HG03108 (cell line): ENCODE measurements around the gene TBCK.
"Not testable (repeated sequence)": the region's sequence is repeated elsewhere in the genome, so short reads cannot be mapped to it uniquely, and the experiment has no call there.

Experiments used
- ATAC-seq: cut with Tn5 transposase; IDR thresholded peaks from one replicate; pipeline ENCODE4 v1.9.1; 2021; ENCODE audit warnings: moderate library complexity; ENCODE audit not compliant: unreplicated experiment

Gene TBCK

DNA sequence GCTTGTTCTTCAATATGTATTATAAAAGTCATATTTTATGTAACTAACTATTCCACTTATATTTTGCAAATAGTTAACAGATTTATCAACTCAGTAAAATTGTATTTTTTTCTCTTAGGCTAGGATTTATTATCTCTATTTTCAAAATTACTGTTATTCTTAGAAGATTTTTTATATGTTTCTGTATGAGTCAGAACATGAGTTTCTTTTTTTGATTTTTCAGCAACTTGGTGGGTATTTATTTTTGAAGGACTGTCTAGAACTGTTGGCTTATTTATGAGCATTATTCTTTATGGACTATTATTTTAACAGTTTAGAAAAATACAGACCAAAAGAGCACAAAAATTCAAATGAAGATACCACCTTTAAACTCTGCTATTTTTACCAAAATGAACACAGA lies 7.1 kb upstream of the TBCK start:
- ATAC-seq = no peak

- not testable (repeated sequence) for ATAC-seq
These were observed 5.8 kb upstream of the TBCK start for GRCh38 chr4:106321814-106322213.

DNA sequence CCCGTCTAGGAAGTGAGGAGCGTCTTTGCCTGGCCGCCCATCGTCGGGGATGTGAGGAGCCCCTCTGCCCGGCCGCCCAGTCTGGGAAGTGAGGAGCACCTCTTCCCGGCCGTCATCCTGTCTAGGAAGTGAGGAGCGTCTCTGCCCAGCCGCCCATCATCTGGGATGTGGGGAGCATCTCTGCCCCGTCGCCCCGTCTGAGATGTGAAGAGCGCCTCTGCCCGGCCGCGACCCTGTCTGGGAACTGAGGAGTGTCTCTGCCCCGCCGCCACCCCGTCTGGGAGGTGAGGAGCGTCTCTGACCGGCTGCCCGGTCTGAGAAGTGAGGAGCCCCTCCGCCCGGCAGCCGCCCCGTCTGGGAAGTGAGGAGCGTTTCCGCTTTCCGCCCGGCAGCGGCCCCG lies 5.2 kb upstream of the TBCK start:
- ATAC-seq = not testable (repeated sequence)

DNA sequence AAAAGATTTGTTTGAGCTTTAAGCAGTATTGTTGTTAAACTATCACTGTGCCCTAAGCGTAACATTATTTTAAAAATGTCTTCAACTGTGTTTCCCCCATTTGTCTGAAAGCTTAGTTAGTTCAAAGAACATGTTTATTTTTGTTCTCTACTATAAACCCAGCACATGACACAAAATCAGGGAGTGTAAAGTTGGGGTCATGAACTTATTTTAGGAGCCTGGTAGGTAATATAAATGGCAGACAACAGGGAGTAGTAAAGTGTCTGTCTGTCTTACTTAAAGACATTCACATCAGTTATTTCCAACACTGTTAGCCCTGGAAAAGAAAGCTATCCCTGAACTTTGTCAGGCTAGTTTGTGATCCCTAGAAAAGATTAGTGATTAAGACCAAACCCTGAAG lies 4.2 kb upstream of the TBCK start:
- no peak for ATAC-seq

DNA sequence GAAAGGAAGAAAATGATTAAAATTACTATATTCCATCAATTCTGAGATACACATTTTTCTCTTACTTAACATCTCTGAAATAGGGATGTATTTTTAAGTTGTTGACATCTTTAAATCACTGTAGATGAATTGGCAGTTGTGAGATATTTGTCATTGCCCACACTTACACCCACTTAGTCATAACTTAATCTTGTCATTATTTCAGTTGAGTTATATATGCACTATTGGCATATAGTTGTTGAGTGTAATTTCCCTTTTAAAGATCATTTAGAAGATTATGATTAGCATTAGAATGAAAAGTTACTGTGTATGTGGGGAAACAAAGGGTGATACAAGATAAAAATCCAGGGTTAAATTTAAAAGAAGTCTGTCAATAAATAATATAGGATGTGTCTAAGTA lies 2.5 kb upstream of the TBCK start:
- no peak for ATAC-seq

GRCh38 chr4:106317815-106318214 lies 1.8 kb upstream of the TBCK start:
- no peak for ATAC-seq

DNA sequence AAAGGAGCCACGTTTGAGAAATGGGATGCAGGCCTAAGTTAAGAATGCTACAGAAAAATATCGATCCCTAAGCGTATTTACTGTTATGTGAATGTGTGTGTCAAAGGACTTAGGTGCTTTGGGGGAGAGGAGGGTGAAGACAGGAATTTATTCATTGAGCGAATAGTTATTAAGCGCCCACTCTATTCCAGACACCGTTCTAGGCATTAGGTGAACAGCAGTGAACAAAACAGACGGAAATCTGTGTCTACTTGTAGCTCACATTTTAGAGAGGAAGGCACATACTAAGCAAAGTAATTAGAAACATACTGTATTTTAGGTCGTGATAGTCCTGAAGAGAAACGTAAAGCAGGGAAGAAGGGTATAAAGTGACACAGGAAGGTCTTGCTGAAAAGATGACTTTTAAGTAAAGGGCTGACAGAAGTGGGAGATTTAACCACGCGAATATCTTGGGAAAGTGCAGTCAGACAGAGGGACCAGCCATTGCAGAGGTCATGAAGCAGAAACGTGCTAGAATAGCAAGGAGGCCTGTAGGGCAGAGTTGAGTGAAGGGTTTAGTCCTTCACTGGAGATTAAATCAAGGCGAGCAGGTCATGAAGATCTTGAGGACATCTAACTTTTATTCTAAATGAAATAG lies 882 bp upstream of the TBCK start:
- no peak for ATAC-seq

- ATAC-seq = peak; percentile 19
These were observed 487 bp downstream of the TBCK start for GRCh38 chr4:106315476-106315967.

DNA sequence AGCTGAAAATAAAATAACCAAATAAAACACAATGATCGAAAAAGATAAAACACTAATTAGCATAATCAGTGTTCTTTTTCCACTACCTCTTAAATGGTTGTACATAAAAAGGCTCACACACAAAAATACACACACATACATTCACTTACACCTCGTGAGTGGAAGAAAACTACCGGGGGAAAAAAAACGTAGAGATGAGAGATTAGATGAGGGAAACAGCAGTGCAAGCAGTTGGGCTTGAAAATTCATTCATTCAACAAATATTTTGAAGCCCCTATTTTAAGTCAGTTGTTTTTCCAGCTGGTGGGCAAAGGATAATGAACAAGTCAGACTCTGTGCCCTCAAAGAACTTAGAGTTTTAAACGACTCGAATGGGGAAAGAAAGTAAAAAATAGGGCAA lies 1.0 kb downstream of the TBCK start:
- ATAC-seq = no peak

GRCh38 chr4:106312997-106313522 lies 2.9 kb downstream of the TBCK start:
- ATAC-seq = no peak

DNA sequence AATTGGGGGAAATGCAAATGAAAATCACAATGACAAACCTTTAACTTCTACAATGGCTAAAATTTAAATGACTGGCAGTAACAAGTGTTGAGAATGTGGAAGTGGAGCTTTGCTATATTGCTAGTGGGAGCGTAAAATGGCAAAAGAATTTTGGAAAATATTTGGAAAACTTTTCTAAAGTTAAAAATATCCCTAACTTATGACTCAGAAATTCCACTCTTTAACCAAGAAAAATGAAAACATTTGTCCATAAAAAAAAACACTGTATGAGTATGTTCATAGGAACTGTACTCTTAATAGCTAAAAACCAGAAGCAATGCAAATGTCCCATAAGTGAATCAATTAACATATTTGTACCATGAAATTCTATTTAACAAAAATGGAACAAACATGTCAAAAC lies 3.6 kb downstream of the TBCK start:
- ATAC-seq = no peak

GRCh38 chr4:106306561-106306960 lies 9.4 kb downstream of the TBCK start:
- ATAC-seq = no peak

- ATAC-seq = no peak
These were observed 10.5 kb downstream of the TBCK start for GRCh38 chr4:106305435-106306055.

DNA sequence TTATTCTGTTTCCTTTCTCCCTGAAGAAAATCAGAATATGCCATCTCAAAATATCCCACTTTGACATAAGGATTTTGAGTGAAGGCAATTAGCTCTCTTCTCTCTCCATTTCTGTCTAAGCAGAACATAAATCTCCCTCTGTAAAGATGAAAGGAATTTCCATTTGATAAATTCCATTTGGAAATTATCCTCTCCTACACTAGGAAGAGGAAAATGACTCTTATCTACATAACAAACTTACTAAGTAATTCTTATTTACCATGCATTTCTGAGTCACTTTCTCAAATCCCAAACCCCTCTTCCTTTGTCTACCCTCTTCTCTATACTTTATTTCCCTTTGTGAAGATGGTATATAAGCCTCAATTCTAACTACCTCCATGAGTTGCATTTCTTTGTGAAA lies 11.4 kb downstream of the TBCK start:
- no peak for ATAC-seq

DNA sequence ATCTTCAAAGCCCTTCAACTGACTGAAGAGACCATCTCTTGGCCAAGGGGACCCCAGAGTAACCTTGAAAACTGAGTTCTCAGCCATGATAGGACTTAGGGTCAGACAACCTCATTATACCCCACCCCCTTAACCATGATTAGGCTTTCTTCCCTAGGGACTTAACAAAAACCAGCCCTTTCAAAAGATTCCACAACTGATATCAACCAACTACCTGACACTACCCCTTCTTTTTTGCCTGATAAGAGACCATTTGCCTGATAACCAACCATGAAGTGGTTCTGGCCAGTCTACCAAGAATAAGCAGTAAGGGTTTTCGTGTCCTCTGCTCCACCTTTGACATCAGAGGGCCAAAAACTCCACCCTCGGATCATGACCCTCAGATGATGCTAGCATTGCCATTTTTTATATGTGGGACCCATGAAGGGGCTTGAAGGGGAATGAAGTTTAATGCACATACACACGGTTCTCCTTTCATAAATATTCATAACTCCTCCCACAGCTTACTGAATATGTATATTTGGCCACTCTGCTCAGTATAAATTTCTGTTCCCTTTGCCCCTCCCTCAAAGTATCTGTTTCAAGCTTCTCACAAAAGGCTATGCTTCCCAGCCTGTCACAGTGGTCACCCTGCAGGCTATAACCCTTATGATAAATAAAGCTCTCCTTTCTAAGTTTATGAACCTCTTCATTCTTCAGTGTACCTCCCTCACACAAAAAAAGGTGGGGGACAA lies 12.3 kb downstream of the TBCK start:
- ATAC-seq = no peak

- ATAC-seq = no peak
These were observed 14.0 kb downstream of the TBCK start for GRCh38 chr4:106302062-106302438.

DNA sequence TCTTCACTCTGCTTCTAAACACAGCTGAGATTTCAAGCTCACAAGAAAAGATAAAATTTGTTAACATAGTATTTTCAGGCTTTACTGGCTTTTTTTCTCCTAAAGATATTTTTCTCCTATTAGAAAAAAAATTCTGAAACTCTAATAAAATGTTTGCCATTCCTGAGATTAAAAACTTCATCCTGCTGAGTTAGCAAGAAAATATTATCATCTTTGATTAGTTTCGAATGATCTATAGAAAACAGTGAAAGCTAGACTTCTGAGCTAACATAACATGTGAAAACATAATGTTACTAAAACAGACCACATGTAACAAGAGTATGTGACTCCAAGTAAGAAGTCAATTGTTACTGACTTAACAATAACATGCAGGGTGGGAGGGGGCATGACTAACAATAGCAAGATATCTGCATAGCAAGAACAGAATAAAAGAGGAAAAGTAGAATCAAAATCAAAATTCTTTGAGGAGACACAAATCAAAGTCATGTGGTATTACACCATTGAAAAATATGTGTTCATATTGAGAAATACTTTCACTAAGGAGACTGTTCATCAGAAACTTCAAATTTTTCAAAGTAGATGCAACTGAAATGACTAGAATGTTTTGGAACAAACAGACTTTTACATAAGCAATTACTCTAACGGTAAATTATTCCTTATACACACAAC lies 14.5 kb downstream of the TBCK start:
- ATAC-seq = no peak

DNA sequence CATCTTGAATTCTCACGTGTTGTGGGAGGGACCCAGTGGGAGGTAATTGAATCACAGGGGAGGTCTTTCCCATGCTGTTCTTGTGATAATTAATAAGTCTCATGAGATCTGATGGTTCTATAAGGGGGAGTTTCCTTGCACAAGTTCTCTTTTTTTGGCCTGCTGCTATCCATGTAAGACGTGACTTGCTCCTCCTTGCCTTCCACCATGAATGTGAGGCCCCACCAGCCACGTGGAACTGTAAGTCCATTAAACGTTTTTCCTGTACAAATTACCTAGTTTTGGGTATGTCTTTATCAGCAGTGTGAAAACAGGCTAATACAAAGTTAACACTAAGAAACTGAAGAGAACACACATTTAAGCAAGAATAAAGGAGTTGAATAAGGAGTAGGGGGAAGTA lies 16.0 kb downstream of the TBCK start:
- no peak for ATAC-seq

GRCh38 chr4:106297245-106298035 lies 18.6 kb downstream of the TBCK start:
- no peak for ATAC-seq

DNA sequence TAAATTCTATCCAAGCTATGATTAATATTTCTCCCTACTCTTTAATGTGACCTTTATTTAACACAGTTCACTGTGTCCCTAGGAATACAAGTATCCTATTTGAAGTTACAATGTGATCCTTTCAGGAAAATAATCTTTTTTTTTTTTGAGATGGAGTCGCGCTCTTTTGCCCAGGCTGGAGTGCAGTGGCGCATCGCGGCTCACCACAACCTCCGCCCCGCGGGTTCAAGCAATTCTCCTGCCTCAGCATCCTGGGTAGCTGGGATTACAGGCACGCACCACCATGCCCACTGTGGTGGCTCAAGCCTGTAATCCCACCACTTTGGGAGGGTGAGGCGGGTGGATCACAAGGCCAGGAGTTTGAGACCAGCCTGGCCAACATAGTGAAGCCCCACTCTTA lies 21.9 kb downstream of the TBCK start:
- ATAC-seq = no peak

GRCh38 chr4:106291678-106292077 lies 24.3 kb downstream of the TBCK start:
- ATAC-seq = no peak
